SK-N-SH (cell line): ENCODE data around the gene RRP8. TPM values are rescaled to one million over a fixed set of nuclear protein-coding genes. Genes with fewer than 3 reads are reported as not detected.

Source experiments
- CTCF ChIA-PET: fragments of 300-600, 350-600 bp; formaldehyde crosslinking; extraction: SDS; loops from one replicate; lab custom pipeline; 2021; lab: Yijun Ruan, JAX
- POLR2A ChIA-PET: fragments of 350-600 bp; sonication (Branson Sonifier 250); formaldehyde crosslinking; extraction: SDS; loops from one replicate; lab custom pipeline; 2020; ENCODE audit warnings: antibody characterized with exemption, inconsistent platforms; lab: Yijun Ruan, JAX
- DNase-seq: peaks from one replicate; pipeline ENCODE4 v3.0.0; 2012
- H2AFZ ChIP-seq: fragments of 200-600 bp; sonication (generic); 2 replicates; pipeline ENCODE4 v1.8.1; 2016; ENCODE audit warnings: antibody characterized with exemption, mild to moderate bottlenecking, low read depth
- H3F3A ChIP-seq: fragments of 200-600 bp; sonication (generic); replicated peaks from 2 replicates; pipeline ENCODE3; 2016; ENCODE audit warnings: antibody characterized with exemption, mild to moderate bottlenecking; ENCODE audit not compliant: insufficient read depth
- H3K27ac ChIP-seq, 2 experiments: fragments of 200-500 bp in 1 of 2; fragments of 200-600 bp in 1 of 2; sonication (Bioruptor generic) in 1 of 2; sonication (generic), shearing (Covaris generic) in 1 of 2; 2 replicates each; pipeline versions ENCODE4 v1.5.1 to v1.6.1; 2014 to 2016; ENCODE audit warnings: low read depth in 2 of 2, inconsistent platforms in 1 of 2, low read length in 1 of 2, mild to moderate bottlenecking in 1 of 2, mixed read lengths in 1 of 2
- H3K27me3 ChIP-seq: fragments of 200-600 bp; sonication (generic), shearing (Covaris generic); 2 replicates; pipeline ENCODE4 v1.6.1; 2016; ENCODE audit warnings: mixed run types; ENCODE audit not compliant: insufficient read depth
- H3K36me3 ChIP-seq, 2 experiments: fragments of 200-500 bp in 1 of 2; fragments of 200-600 bp in 1 of 2; sonication (Bioruptor generic) in 1 of 2; sonication (generic) in 1 of 2; replicated peaks in 1 of 2; 2 replicates each; pipeline versions ENCODE3 to v1.5.1; 2014 to 2016; ENCODE audit warnings: low read length in 1 of 2, mild to moderate bottlenecking in 1 of 2; ENCODE audit not compliant: insufficient read depth in 2 of 2, control insufficient read depth in 1 of 2
- H3K4me1 ChIP-seq, 2 experiments: fragments of 200-500 bp in 1 of 2; fragments of 200-600 bp in 1 of 2; sonication (Bioruptor generic) in 1 of 2; sonication (generic), shearing (Covaris generic) in 1 of 2; 2 replicates each; pipeline versions ENCODE4 v1.5.1 to v1.6.1; 2014 to 2016; ENCODE audit warnings: low read depth in 1 of 2, low read length in 1 of 2, mixed run types in 1 of 2; ENCODE audit not compliant: insufficient read depth in 2 of 2, control insufficient read depth in 1 of 2
- H3K4me2 ChIP-seq: fragments of 200-600 bp; sonication (generic), shearing (Covaris generic); 2 replicates; pipeline ENCODE4 v1.6.1; 2017; ENCODE audit warnings: mixed run types
- H3K4me3 ChIP-seq, 2 experiments: fragments of 200-500 bp in 1 of 2; fragments of 200-600 bp in 1 of 2; sonication (Bioruptor generic) in 1 of 2; sonication (generic), shearing (Covaris generic) in 1 of 2; 2 replicates each; pipeline versions ENCODE4 v1.5.1 to v1.8.1; 2014 to 2016; ENCODE audit warnings: low read depth in 2 of 2, inconsistent platforms in 1 of 2, low read length in 1 of 2, mild to moderate bottlenecking in 1 of 2, mixed read lengths in 1 of 2, moderate library complexity in 1 of 2
- H3K79me2 ChIP-seq: fragments of 200-600 bp; sonication (generic); 2 replicates; pipeline ENCODE4 v1.8.1; 2017; ENCODE audit warnings: mild to moderate bottlenecking; ENCODE audit not compliant: insufficient read depth
- H3K9ac ChIP-seq: fragments of 200-600 bp; sonication (generic); 2 replicates; pipeline ENCODE4 v1.6.1; 2017; ENCODE audit warnings: mixed run types
- H3K9me2 ChIP-seq: fragments of 200-600 bp; sonication (generic); 2 replicates; pipeline ENCODE4 v1.6.1; 2017; ENCODE audit warnings: mixed run types
- H3K9me3 ChIP-seq: fragments of 200-600 bp; sonication (generic); 2 replicates; pipeline ENCODE4 v1.6.1; 2017; ENCODE audit warnings: mixed run types, mild to moderate bottlenecking, moderate library complexity
- H4K20me1 ChIP-seq: fragments of 200-600 bp; sonication (generic); 2 replicates; pipeline ENCODE4 v1.6.1; 2017; ENCODE audit warnings: mild to moderate bottlenecking, mixed run types; ENCODE audit not compliant: insufficient read depth
- CHD2 ChIP-seq: fragments of 150-350 bp; IDR thresholded peaks from 2 replicates; pipeline ENCODE4 v1.6.1; 2018; ENCODE audit warnings: low read length; ENCODE audit not compliant: partially characterized antibody
- ELF1 ChIP-seq: IDR thresholded peaks from 2 replicates; pipeline ENCODE4 v1.4.0; 2012
- EZH2phosphoT487 ChIP-seq: fragments of 200-600 bp; sonication (generic); IDR thresholded peaks from 2 replicates; pipeline ENCODE4 v1.6.1; 2017; ENCODE audit warnings: low read depth, mixed run types, mild to moderate bottlenecking, antibody characterized with exemption, moderate library complexity, borderline replicate concordance
- MAX ChIP-seq: IDR thresholded peaks from 2 replicates; pipeline ENCODE4 v1.4.0; 2012; ENCODE audit warnings: low read depth
- NRF1 ChIP-seq: IDR thresholded peaks from 2 replicates; pipeline ENCODE4 v1.6.1; 2012; ENCODE audit warnings: low read depth, mild to moderate bottlenecking, low read length
- RAD21 ChIP-seq: IDR thresholded peaks from 2 replicates; pipeline ENCODE4 v1.6.1; 2012; ENCODE audit warnings: mild to moderate bottlenecking, low read length
- RCOR1 ChIP-seq: fragments of 150-350 bp; IDR thresholded peaks from 2 replicates; pipeline ENCODE4 v1.6.1; 2017; ENCODE audit warnings: antibody characterized with exemption, low read length
- RFX5 ChIP-seq: IDR thresholded peaks from 2 replicates; pipeline ENCODE4 v1.6.1; 2012; ENCODE audit warnings: mild to moderate bottlenecking, improper control_type of control experiment, low read length
- TAF1 ChIP-seq: IDR thresholded peaks from 2 replicates; pipeline ENCODE4 v1.6.1; 2012; ENCODE audit warnings: low read depth, mild to moderate bottlenecking, low read length, moderate library complexity, borderline replicate concordance
- WGBS: methylation state at CpG from one replicate; pipeline ENCODE4 v1.1.6; 2017; ENCODE audit warnings: low lambda C conversion rate; 5-methylcytosine and 5-hydroxymethylcytosine counted together
- polyA plus RNA-seq, 3 experiments: library from polyadenylated mRNA; depleted of rRNA; stranded (reverse); fragments of >200 nt; gene quantifications; 2 replicates each; pipeline ENCODE4 v1.2.3, GENCODE V29; 2012

The RRP8 gene
- polyA plus RNA-seq, 1 of the 3 experiments (the other 2 are of a cell fraction) = 7.8 TPM

GRCh38 chr11:6546735-6547134 lies 56.7 kb downstream of the RRP8 start:
- POLR2A ChIA-PET = no interaction called here
- TF ChIP-seq CHD2 = no peak
- TF ChIP-seq, all 33 proteins: peak for 0
- H3K27ac ChIP-seq = no peak overlapping the region
- no peak overlapping the region for H3K4me2 ChIP-seq
- H3K4me1 ChIP-seq = no peaks in the 10 kb centered on the region
- H3K9me3 ChIP-seq = no peaks in the 10 kb centered on the region
- no peak overlapping the region for H3K9ac ChIP-seq
- no peaks in the 10 kb centered on the region for H3K27me3 ChIP-seq
- H4K20me1 ChIP-seq = no peaks in the 10 kb centered on the region
- no peak overlapping the region for H3K4me3 ChIP-seq
- no peaks in the 10 kb centered on the region for H3F3A ChIP-seq
- H3K79me2 ChIP-seq = no peaks in the 10 kb centered on the region
- peaks cover 0 to 5% of the 10 kb centered on the region in 2 experiments for H3K36me3 ChIP-seq
- no peaks in the 10 kb centered on the region for H3K9me2 ChIP-seq
- 84% methylated on average over 3 of the region's 8 CpGs for WGBS
- CTCF ChIA-PET = interaction anchor here (1.5 to 6.9 kb wide), 2 partner anchors 14 to 168 kb away, joined by 3 to 60 read pairs; no protein-coding TSS in a partner anchor
- H2AFZ ChIP-seq = no peak overlapping the region
- no peak for DNase-seq

GRCh38 chr11:6545917-6546605 lies 57.4 kb downstream of the RRP8 start:
- DNase-seq = no peak

More at GRCh38 chr11:6545917-6546605, 57.4 kb downstream of the RRP8 start:
- TF ChIP-seq RFX5 = no peak
- TF ChIP-seq ELF1 = no peak
- TF ChIP-seq RAD21 = no peak
- no peak for TF ChIP-seq RCOR1
- no peak for TF ChIP-seq TAF1
- no peak for TF ChIP-seq MAX
- no peak for TF ChIP-seq NRF1
- TF ChIP-seq EZH2phosphoT487 = no peak
- no peak overlapping the region for H3K4me2 ChIP-seq
- ChIA-PET POLR2A (no interaction called here), CTCF (interaction anchor here (0.7 to 6.9 kb wide), 3 partner anchors 13 to 170 kb away, joined by 3 to 60 read pairs (median 3); no protein-coding TSS in a partner anchor)
- no peaks in the 10 kb centered on the region for H4K20me1 ChIP-seq
- no peak overlapping the region for H3K4me3 ChIP-seq
- H3K9ac ChIP-seq = no peak overlapping the region
- H3K27ac ChIP-seq = no peak overlapping the region
- H3K4me1 ChIP-seq = no peaks in the 10 kb centered on the region
- 100% methylated on average over 4 of the region's 14 CpGs for WGBS
- H3K9me3 ChIP-seq = no peaks in the 10 kb centered on the region
- no peaks in the 10 kb centered on the region for H3K27me3 ChIP-seq
- H3K36me3 ChIP-seq = peaks cover 0 to 5% of the 10 kb centered on the region in 2 experiments
- H3K79me2 ChIP-seq = no peaks in the 10 kb centered on the region
- H2AFZ ChIP-seq = no peak overlapping the region
- no peaks in the 10 kb centered on the region for H3K9me2 ChIP-seq
- H3F3A ChIP-seq = no peaks in the 10 kb centered on the region

Other genes with a start within 250 kb of the RRP8 start
- 59.6 and 69.2 TPM in 2 replicates for gene SMPD1, start 213.1 kb downstream of the RRP8 start, polyA plus RNA-seq (2012; rRNA removed)
- 32.9 and 35.9 TPM in 2 replicates for gene APBB1, start 184.5 kb downstream of the RRP8 start, polyA plus RNA-seq (2012; rRNA removed)
- gene HPX, start 162.6 kb downstream of the RRP8 start, polyA plus RNA-seq (2012; rRNA removed) = 1.8 and 2.3 TPM in 2 replicates
- 22.8 and 26.6 TPM in 2 replicates for gene TRIM3, start 129.7 kb downstream of the RRP8 start, polyA plus RNA-seq (2012; rRNA removed)
- 128 and 162 TPM in 2 replicates for gene ARFIP2, start 122.3 kb downstream of the RRP8 start, polyA plus RNA-seq (2012; rRNA removed)
- 26.2 and 33.1 TPM in 2 replicates for gene TIMM10B, start 122.1 kb downstream of the RRP8 start, polyA plus RNA-seq (2012; rRNA removed)
- gene DNHD1, start 106.3 kb downstream of the RRP8 start, polyA plus RNA-seq (2012; rRNA removed) = 5.3 and 7.6 TPM in 2 replicates
- 241 and 268 TPM in 2 replicates for gene ILK, start 158 bp upstream of the RRP8 start, polyA plus RNA-seq (2012; rRNA removed)
- 163 and 213 TPM in 2 replicates for gene TAF10, start 8.6 kb upstream of the RRP8 start, polyA plus RNA-seq (2012; rRNA removed)
- 94.0 and 105 TPM in 2 replicates for gene TPP1, start 15.8 kb upstream of the RRP8 start, polyA plus RNA-seq (2012; rRNA removed)
- 3.0 and 5.7 TPM in 2 replicates for gene DCHS1, start 52.2 kb upstream of the RRP8 start, polyA plus RNA-seq (2012; rRNA removed)
- 88.3 and 88.6 TPM in 2 replicates for gene MRPL17, start 79.7 kb upstream of the RRP8 start, polyA plus RNA-seq (2012; rRNA removed)
- gene OR2AG2, start 168.4 kb upstream of the RRP8 start, polyA plus RNA-seq (2012; rRNA removed) = not detected in 2 replicates
- not detected in 2 replicates for gene OR2AG1, start 179.4 kb upstream of the RRP8 start, polyA plus RNA-seq (2012; rRNA removed)
- not detected in 2 replicates for gene OR6A2, start 196.1 kb upstream of the RRP8 start, polyA plus RNA-seq (2012; rRNA removed)
- gene OR10A5, start 242.1 kb upstream of the RRP8 start, polyA plus RNA-seq (2012; rRNA removed) = not detected in 2 replicates